H1 (cell line): ENCODE data around the gene TCEAL6. TPM values are rescaled to one million over a fixed set of nuclear protein-coding genes. Genes with fewer than 3 reads are reported as not detected.

Experiments
- CTCF ChIA-PET: fragments of 300-600 bp; sonication (Branson Sonifier 250); formaldehyde crosslinking; loops from one replicate; lab custom pipeline; 2021; ENCODE audit not compliant: partially characterized antibody; lab: Charles Lee
- POLR2A ChIA-PET: fragments of 300-600 bp; sonication (Branson Sonifier 250); formaldehyde crosslinking; loops from one replicate; lab custom pipeline; 2021; ENCODE audit warnings: inconsistent platforms; ENCODE audit not compliant: partially characterized antibody; lab: Charles Lee
- DNase-seq, 2 experiments: peaks; one replicate each; pipeline versions ENCODE4 v3.0.0 to v3.0.0-alpha.2; 2010 to 2022; ENCODE audit warnings: low spot score in 2 of 2, low read depth in 1 of 2, mixed read lengths in 1 of 2
- FAIRE-seq: peaks from 2 replicates; lab custom pipeline; 2011; peaks lifted over from hg19 to GRCh38; lab: Jason Lieb, UNC
- H2AFZ ChIP-seq: 2 replicates; pipeline ENCODE4 v1.8.1; 2012; ENCODE audit warnings: low read length, inconsistent platforms
- H2AK5ac ChIP-seq: 2 replicates; pipeline ENCODE4 v1.6.1; 2013; ENCODE audit warnings: low read depth, low read length
- H2BK120ac ChIP-seq: replicated peaks from 2 replicates; pipeline ENCODE3; 2013; ENCODE audit warnings: low read depth, low read length, inconsistent platforms
- H2BK12ac ChIP-seq: 2 replicates; pipeline ENCODE4 v1.6.1; 2013; ENCODE audit warnings: low read depth, low read length
- H2BK15ac ChIP-seq: 2 replicates; pipeline ENCODE4 v1.6.1; 2013; ENCODE audit warnings: low read length
- H2BK20ac ChIP-seq: 2 replicates; pipeline ENCODE4 v1.6.1; 2013; ENCODE audit warnings: low read length
- H2BK5ac ChIP-seq: 2 replicates; pipeline ENCODE4 v1.6.1; 2013; ENCODE audit warnings: low read depth, low read length
- H3K14ac ChIP-seq: 2 replicates; pipeline ENCODE4 v1.6.1; 2013; ENCODE audit warnings: inconsistent platforms; ENCODE audit not compliant: insufficient read length
- H3K18ac ChIP-seq: 2 replicates; pipeline ENCODE4 v1.6.1; 2013; ENCODE audit warnings: low read length; ENCODE audit errors: extremely low read depth
- H3K23ac ChIP-seq: 2 replicates; pipeline ENCODE4 v1.6.1; 2013; ENCODE audit warnings: inconsistent platforms; ENCODE audit not compliant: insufficient read length
- H3K23me2 ChIP-seq: 2 replicates; pipeline ENCODE4 v1.6.1; 2013; ENCODE audit warnings: low read depth, low read length
- H3K27ac ChIP-seq: 2 replicates; pipeline ENCODE4 v1.6.1; 2011; ENCODE audit warnings: low read depth, low read length, inconsistent platforms
- H3K27me3 ChIP-seq, 4 experiments: replicated peaks in 1 of 4; 1 replicate in 1 of 4; 2 replicates in 3 of 4; pipeline versions ENCODE4 v1.6.1 to v1.8.1; 2011 to 2013; ENCODE audit warnings: low read length in 3 of 4, mild to moderate bottlenecking in 3 of 4, inconsistent platforms in 2 of 4, mixed read lengths in 2 of 4, moderate library complexity in 1 of 4; ENCODE audit not compliant: control insufficient read depth in 3 of 4, insufficient read depth in 3 of 4; ENCODE audit errors: extremely low read depth in 1 of 4
- H3K36me3 ChIP-seq, 4 experiments: 2 replicates each; pipeline versions ENCODE4 v1.6.1 to v1.8.1; 2011 to 2013; ENCODE audit warnings: mild to moderate bottlenecking in 4 of 4, low read length in 3 of 4, moderate library complexity in 2 of 4, control low read depth in 1 of 4, inconsistent platforms in 1 of 4; ENCODE audit not compliant: insufficient read depth in 4 of 4, control insufficient read depth in 2 of 4
- H3K4ac ChIP-seq: replicated peaks from 2 replicates; pipeline ENCODE3; 2013; ENCODE audit warnings: low read length, low read depth, mixed read lengths, inconsistent platforms; ENCODE audit not compliant: insufficient read length
- H3K4me1 ChIP-seq, 4 experiments: replicated peaks in 1 of 4; 1 replicate in 1 of 4; 2 replicates in 3 of 4; pipeline versions ENCODE4 v1.6.1 to v1.8.1; 2011 to 2013; ENCODE audit warnings: low read length in 3 of 4, inconsistent platforms in 2 of 4, mixed read lengths in 1 of 4; ENCODE audit not compliant: insufficient read depth in 4 of 4, control insufficient read depth in 3 of 4
- H3K4me2 ChIP-seq, 2 experiments: 2 replicates each; pipeline versions ENCODE4 v1.6.1 to v1.8.1; 2011 to 2013; ENCODE audit warnings: low read depth in 2 of 2, low read length in 2 of 2, control low read depth in 1 of 2, inconsistent platforms in 1 of 2, mild to moderate bottlenecking in 1 of 2; ENCODE audit not compliant: insufficient read depth in 1 of 2
- H3K4me3 ChIP-seq, 4 experiments: fragments of 200-600, 300-600 bp in 1 of 4; sonication (generic), shearing (Covaris generic), sonication (Bioruptor Twin) in 1 of 4; 2 replicates each; pipeline versions ENCODE4 v1.5.1 to v1.8.1; 2011 to 2016; ENCODE audit warnings: low read length in 4 of 4, low read depth in 3 of 4, control low read depth in 2 of 4, inconsistent platforms in 2 of 4, mild to moderate bottlenecking in 2 of 4, mixed read lengths in 1 of 4, moderate library complexity in 1 of 4; ENCODE audit not compliant: insufficient read depth in 2 of 4; ENCODE audit errors: extremely low read depth in 1 of 4
- H3K56ac ChIP-seq: replicated peaks from 2 replicates; pipeline ENCODE3; 2013; ENCODE audit warnings: low read depth, mild to moderate bottlenecking, mixed read lengths, low read length, inconsistent platforms; ENCODE audit not compliant: insufficient read length
- H3K79me1 ChIP-seq: 2 replicates; pipeline ENCODE4 v1.6.1; 2013; ENCODE audit warnings: low read depth, low read length, control low read depth
- H3K79me2 ChIP-seq, 2 experiments: 2 replicates each; pipeline versions ENCODE4 v1.6.1 to v1.8.1; 2012 to 2013; ENCODE audit warnings: low read length in 2 of 2, mild to moderate bottlenecking in 2 of 2, inconsistent platforms in 1 of 2; ENCODE audit not compliant: insufficient read depth in 2 of 2, control insufficient read depth in 1 of 2
- H3K9ac ChIP-seq, 4 experiments: replicated peaks in 1 of 4; 1 replicate in 1 of 4; 2 replicates in 3 of 4; pipeline versions ENCODE4 v1.6.1 to v1.8.1; 2011 to 2013; ENCODE audit warnings: low read depth in 3 of 4, low read length in 3 of 4, control low read depth in 2 of 4, mild to moderate bottlenecking in 2 of 4, moderate library complexity in 2 of 4, inconsistent platforms in 1 of 4; ENCODE audit errors: extremely low read depth in 1 of 4
- H3K9me3 ChIP-seq, 2 experiments: 2 replicates each; pipeline versions ENCODE4 v1.6.1 to v1.8.1; 2012 to 2013; ENCODE audit warnings: mild to moderate bottlenecking in 2 of 2, moderate library complexity in 2 of 2, control low read depth in 1 of 2, inconsistent platforms in 1 of 2, low read depth in 1 of 2, low read length in 1 of 2, mixed read lengths in 1 of 2; ENCODE audit not compliant: insufficient read depth in 2 of 2
- H4K20me1 ChIP-seq, 2 experiments: replicated peaks in 1 of 2; 2 replicates each; pipeline versions ENCODE3 to v1.8.1; 2011 to 2013; ENCODE audit warnings: inconsistent platforms in 2 of 2, low read length in 2 of 2, mild to moderate bottlenecking in 1 of 2; ENCODE audit not compliant: insufficient read depth in 2 of 2, control insufficient read depth in 1 of 2
- H4K5ac ChIP-seq: 2 replicates; pipeline ENCODE4 v1.6.1; 2013; ENCODE audit warnings: low read length, low read depth, mixed read lengths, inconsistent platforms; ENCODE audit not compliant: insufficient read length
- H4K8ac ChIP-seq: 2 replicates; pipeline ENCODE4 v1.8.0; 2013; ENCODE audit warnings: mild to moderate bottlenecking, moderate library complexity, low read length, inconsistent platforms; ENCODE audit not compliant: insufficient read depth; ENCODE audit errors: extremely low read depth
- H4K91ac ChIP-seq: replicated peaks from 2 replicates; pipeline ENCODE3; 2013; ENCODE audit warnings: low read length, mixed read lengths, inconsistent platforms; ENCODE audit not compliant: insufficient read length
- RAD21 ChIP-seq, 2 experiments: IDR thresholded peaks in 1 of 2; conservative IDR thresholded peaks in 1 of 2; 2 replicates each; pipeline ENCODE4 v1.6.1; 2011; ENCODE audit warnings: low read depth in 2 of 2, low read length in 2 of 2, improper control_type of control experiment in 1 of 2, inconsistent platforms in 1 of 2, mild to moderate bottlenecking in 1 of 2, moderate library complexity in 1 of 2
- SIX5 ChIP-seq: IDR thresholded peaks from 2 replicates; pipeline ENCODE4 v1.6.1; 2011; ENCODE audit warnings: mild to moderate bottlenecking, low read depth, low read length
- WGBS, 2 experiments: shearing (Covaris generic) in 1 of 2; methylation state at CpG; one replicate each; pipeline versions ENCODE4 v1.1.6 to v1.1.7; 2013 to 2015; ENCODE audit warnings: low lambda C conversion rate in 2 of 2, mixed read lengths in 2 of 2, inconsistent platforms in 1 of 2, low coverage in 1 of 2, missing lambda C conversion rate in 1 of 2; ENCODE audit not compliant: insufficient replicate concordance in 2 of 2, insufficient coverage in 1 of 2, insufficient read length in 1 of 2; ENCODE audit errors: extremely low coverage in 1 of 2, missing lambda C conversion rate in 1 of 2; 5-methylcytosine and 5-hydroxymethylcytosine counted together
- polyA plus RNA-seq, 7 experiments: library from polyadenylated mRNA; depleted of rRNA in 3 of 7; stranded (reverse) in 5 of 7; unstranded in 2 of 7; fragments of >200 nt in 5 of 7; fragments of 200-250 nt in 2 of 7; gene quantifications; 1 replicate in 5 of 7; 2 replicates in 1 of 7; 4 replicates in 1 of 7; pipeline versions ENCODE4 v1.2.1 to v1.2.3, GENCODE V29; 2011 to 2013; ENCODE audit warnings: missing spikeins in 2 of 7, mixed read lengths in 2 of 7
- total RNA-seq: library from RNA; stranded (reverse); fragmentation: NEBNext Ultra II Directional; extraction: Animal tissue kit (Norgen Biotek cat#: 25700); gene quantifications from 2 replicates; pipeline ENCODE4 v1.2.1, GENCODE V29; 2021

Gene TCEAL6
- total and polyA plus RNA-seq, 2 of the 8 experiments (the other 6 are each of a cell fraction or from before 2014, with no cell fraction given), result not detected

DNA sequence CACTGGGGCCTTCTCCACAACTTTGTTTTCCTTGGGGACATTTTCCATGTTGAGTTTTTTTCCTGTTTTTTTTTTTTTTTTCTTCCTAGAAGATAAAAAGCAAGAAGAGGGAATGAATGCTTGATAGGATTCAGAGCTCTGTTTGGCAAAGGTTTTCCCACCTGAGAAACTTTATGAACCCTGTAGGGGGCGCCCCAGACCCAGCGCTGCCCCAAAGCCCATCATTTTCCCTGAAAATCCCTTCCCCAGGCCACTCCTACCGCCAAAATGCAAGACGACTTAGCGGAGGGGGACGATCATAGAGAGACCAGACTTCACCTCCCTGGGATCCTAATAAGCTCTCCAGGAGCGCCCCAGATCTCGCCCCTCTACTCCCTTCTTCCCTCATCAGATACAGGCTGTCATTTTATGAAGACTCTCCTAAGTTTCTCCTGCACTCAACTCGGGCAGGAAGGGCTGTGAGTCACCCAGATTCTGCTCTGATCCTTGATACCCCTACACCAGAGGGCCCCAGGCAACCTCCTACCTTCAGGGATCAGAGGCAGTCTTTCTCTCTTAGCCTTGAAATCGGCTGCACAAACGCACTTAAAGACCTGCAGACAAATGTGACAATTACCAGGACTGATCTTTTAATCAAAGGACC lies 12.1 kb upstream of the TCEAL6 start:
- no peaks in the 10 kb centered on the region for H3K27me3 ChIP-seq
- H3K23ac ChIP-seq, result no peak overlapping the region
- no peak overlapping the region for H2BK15ac ChIP-seq
- no peak overlapping the region for H2BK120ac ChIP-seq
- no peak overlapping the region for H3K18ac ChIP-seq
- no peak overlapping the region for H4K8ac ChIP-seq
- no peak overlapping the region for H3K14ac ChIP-seq
- no peaks in the 10 kb centered on the region for H3K79me1 ChIP-seq
- no peak overlapping the region for H2BK5ac ChIP-seq
- peak overlapping the region in 1 of 2 experiments; percentile 80; a peak in 2 of 4 replicates for H3K4me2 ChIP-seq
- no peak overlapping the region for H3K56ac ChIP-seq
- H2AK5ac ChIP-seq, result no peak overlapping the region
- no peaks in the 10 kb centered on the region for H3K79me2 ChIP-seq
- H3K23me2 ChIP-seq, result peaks cover 5% of the 10 kb centered on the region
- H3K36me3 ChIP-seq, result no peaks in the 10 kb centered on the region
- FAIRE-seq (no peak), DNase-seq (peak; percentile 3 to 48)
- H4K20me1 ChIP-seq, result no peaks in the 10 kb centered on the region
- H2BK20ac ChIP-seq, result no peak overlapping the region
- no peak overlapping the region for H4K5ac ChIP-seq
- no peak overlapping the region for H2BK12ac ChIP-seq
- H3K9ac ChIP-seq, result no peak overlapping the region
- TF ChIP-seq RAD21 (IDR thresholded peaks at IDR 0.05 in 1 of 2, conservative IDR thresholded peaks at IDR 0.05 in 1 of 2; ENCODE audit: low read depth in 2 of 2, low read length in 2 of 2) (0 out of 4 replicates have a peak, but pooled peaks of 1 of the 2 experiments have one; percentile 19), SIX5 (no peak)
- ChIA-PET CTCF (interaction anchor here (1.2 kb wide), 1 partner anchor 23 kb away, joined by 3 read pairs; no protein-coding TSS in a partner anchor), POLR2A (no interaction called here)
- no peak overlapping the region for H2AFZ ChIP-seq
- H3K27ac ChIP-seq, result no peak overlapping the region
- peaks cover 6 to 28% of the 10 kb centered on the region in 2 experiments; a peak in 3 of 4 replicates for H3K9me3 ChIP-seq
- WGBS, 2 experiments, result 62% methylated on average over 8 of the region's 11 CpGs; no CpG with 5 or more reads in 1 of the 2 experiments
- H3K4me1 ChIP-seq, result no peaks in the 10 kb centered on the region
- H3K4me3 ChIP-seq, result peak overlapping the region in 1 of 4 experiments; percentile 51; a peak in 1 of 8 replicates
- no peak overlapping the region for H3K4ac ChIP-seq
- H4K91ac ChIP-seq, result no peak overlapping the region
